IMR-90 (cell line): Measurements from ENCODE around the gene ST7.

Source experiments
- CHD1 ChIP-seq: IDR thresholded peaks from 2 replicates; pipeline ENCODE4 v1.6.1; 2012; ENCODE audit warnings: low read depth, low read length, improper control_type of control experiment
- CTCF ChIP-seq: conservative IDR thresholded peaks from 2 replicates; pipeline ENCODE4 v1.5.1; 2012; ENCODE audit warnings: mild to moderate bottlenecking, low read depth, low read length, improper control_type of control experiment
- POLR2A ChIP-seq: IDR thresholded peaks from 2 replicates; pipeline ENCODE4 v1.6.1; 2012; ENCODE audit warnings: mild to moderate bottlenecking, low read depth, low read length

- TF ChIP-seq POLR2A (peak; percentile 71), CHD1 (no peak), CTCF (no peak)
Observed at GRCh38 chr7:116953906-116954838, 871 bp downstream of the ST7 start.
